DMS53 treated with DMSO at 0.1 percent for 48 hours (cell line): ENCODE measurements around the gene ADORA2B.
A peak's percentile ranks its signal among the peaks of the same experiment; 100 is the strongest.
"Not testable (repeated sequence)": the region's sequence is repeated elsewhere in the genome, so short reads cannot be mapped to it uniquely, and the experiment has no call there.

Experiments
- DNase-seq: peaks from one replicate; lab custom pipeline; 2025; ENCODE audit not compliant: unreplicated experiment; lab: John Stamatoyannopoulos, UW

The ADORA2B gene

GRCh38 chr17:15921640-15922039 lies 23.3 kb upstream of the ADORA2B start:
- DNase-seq = no peak

DNA sequence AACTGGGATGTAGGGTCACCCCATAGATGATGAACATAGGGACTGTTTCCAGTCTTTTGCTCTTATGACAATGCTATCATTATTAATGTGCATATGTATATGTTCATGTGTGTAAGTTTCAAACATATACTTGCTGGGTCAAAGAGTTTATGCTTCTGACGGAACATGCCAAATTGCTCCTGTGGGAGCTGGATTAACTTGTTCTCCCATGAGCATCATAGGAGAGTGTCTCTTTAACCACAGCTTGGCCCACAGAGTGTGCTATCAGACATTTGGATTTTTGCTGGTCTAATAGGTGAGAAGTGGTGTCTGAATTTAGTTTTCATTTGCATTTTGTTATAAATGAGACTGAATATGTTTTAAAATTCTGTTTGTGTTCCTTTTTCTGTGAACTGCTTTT lies 22.3 kb upstream of the ADORA2B start:
- no peak for DNase-seq

DNA sequence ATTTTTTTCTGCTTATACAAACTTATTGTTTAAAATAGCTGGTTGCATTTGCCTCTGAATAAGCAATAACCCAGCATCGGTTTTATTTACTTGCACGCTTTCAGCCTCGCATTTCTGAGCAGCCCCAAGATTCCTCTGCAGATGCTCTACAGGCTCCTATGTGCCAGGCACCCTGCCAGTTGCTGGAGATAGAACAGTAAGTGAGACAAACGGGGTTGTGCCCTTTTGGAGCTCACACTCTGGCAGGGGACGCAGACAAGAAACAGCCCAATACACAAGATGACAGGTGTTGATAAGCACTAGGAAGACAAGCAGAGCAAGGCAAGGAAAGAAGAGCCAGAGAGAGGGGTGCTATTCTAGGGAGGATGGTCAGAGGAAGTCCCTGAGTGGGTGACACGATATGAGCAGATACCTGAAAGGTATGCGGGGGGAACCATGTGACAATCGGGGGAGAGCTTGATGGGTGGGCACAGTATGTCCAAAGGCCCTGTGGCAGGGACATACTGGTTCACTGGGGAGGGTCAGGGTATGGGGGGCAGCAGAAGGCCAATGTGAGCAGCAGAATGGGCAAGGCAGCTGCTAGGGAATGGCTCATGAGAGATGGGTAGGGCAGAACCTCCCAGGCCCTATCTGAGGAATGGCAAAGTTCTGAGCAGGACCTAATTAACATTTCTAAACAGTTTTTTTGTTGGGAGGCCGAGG lies 18.7 kb upstream of the ADORA2B start:
- DNase-seq = no peak

DNA sequence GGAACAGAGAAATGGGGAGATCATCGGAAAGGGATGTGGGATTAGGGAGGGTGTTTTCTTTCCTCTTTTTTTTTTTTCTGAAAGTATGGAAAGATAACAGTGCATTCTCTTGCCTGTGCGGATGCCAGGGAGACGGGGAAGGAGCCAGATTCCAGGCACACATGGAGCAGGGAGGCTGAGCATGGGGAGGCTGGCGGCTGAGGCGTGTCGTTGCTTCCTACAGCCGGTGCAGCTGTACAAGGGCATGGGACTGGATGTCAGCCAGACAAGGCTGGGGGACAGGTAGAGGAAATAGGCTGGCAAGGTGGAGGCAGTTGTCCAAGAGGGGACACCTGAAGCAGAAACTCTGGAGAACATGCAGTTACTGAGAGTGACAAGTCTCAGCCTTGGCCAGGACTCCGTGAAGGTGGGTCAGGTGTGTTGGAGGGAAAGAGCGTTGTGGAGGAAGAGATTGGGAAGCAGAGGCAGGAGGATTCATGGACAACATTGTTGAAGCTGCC lies 16.6 kb upstream of the ADORA2B start:
- no peak for DNase-seq

DNA sequence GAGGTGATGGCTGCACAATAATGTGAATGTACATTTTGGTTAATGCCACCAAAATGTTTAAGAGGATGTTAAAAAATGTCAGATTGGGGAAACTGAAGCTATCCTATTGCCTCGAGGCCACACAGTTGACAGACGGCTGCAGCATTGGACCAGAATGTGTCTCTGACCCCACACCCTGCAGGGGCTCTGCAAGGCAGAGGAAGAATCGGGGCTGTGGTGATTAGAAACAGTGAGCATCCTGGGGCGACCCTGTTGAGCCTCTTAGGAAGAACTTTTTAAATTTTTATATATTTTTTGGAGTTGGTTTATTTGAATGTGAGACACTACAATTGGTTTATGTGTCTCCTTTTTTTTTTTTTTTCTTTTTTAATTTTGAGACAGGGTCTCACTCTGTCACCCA lies 15.0 kb upstream of the ADORA2B start:
- DNase-seq = no peak

- DNase-seq = no peak
These were observed 14.5 kb upstream of the ADORA2B start for GRCh38 chr17:15930426-15930825.

GRCh38 chr17:15931394-15931793 lies 13.5 kb upstream of the ADORA2B start:
- peak; percentile 18 for DNase-seq

DNA sequence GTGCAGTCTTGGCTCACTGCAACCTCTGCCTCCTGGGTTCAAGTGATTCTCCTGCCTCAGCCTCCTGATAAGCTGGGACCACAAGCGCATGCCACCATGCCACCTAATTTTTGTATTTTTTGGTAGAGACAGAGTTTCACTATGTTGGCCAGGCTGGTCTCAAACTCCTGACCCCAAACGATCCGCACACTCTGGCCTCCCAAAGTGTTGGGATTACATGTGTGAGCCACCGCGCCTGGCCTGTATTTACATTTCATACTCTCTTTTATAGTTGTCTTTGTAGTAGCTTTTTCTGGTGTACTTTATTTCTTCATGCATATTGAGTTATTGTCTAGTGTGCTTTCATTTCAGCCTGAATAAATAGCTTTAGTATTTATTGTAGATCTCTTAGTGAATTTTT lies 10.1 kb upstream of the ADORA2B start:
- no peak for DNase-seq

DNA sequence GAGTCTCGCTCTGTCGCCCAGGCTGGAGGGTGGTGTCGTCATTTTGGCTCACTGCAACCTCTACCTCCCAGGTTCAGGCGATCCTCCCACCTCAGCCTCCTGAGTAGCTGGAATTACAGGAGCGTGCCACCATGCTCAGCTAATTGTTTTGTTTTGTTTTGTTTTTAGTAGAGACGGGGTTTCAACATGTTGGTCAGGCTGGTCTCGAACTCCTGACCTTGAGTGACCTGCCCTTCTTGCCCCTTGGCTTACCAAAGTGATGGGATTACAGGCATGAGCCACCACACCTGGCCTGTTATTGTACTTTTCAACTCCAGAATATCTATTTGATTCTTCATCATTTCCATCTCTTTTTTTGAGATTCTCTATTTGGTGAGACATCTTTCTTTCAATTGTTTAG lies 9.0 kb upstream of the ADORA2B start:
- no peak for DNase-seq

- not testable (repeated sequence) for DNase-seq
These were observed 8.4 kb upstream of the ADORA2B start for GRCh38 chr17:15936481-15936880.

- DNase-seq = no peak
These were observed 3.1 kb upstream of the ADORA2B start for GRCh38 chr17:15941781-15942180.

GRCh38 chr17:15942207-15942833 lies 2.6 kb upstream of the ADORA2B start:
- DNase-seq = no peak

- DNase-seq = no peak
These were observed 765 bp upstream of the ADORA2B start for GRCh38 chr17:15943971-15944758.

- DNase-seq = no peak
These were observed 729 bp downstream of the ADORA2B start for GRCh38 chr17:15945527-15946191.

- no peak for DNase-seq
These were observed 1.7 kb downstream of the ADORA2B start for GRCh38 chr17:15946611-15947120.

DNA sequence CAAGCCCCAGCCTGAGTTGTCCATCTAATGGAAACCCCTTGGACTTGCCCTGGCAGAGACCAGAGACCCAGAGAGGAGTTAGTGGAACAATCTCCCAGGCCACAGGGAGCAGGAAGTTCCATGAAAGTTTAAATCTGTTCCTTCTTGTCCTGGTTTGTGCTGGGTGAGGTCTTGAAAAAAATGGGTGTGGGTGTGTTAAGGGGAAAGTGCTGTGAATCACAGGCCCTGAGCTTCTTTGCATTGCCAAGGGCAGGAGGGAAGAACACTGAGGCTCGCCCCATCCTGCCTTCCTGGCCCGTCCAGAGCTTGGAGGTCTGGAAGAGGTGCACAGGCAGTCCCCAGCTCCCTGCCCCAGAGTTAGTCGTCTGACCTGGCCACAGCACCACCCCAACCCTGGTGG lies 2.3 kb downstream of the ADORA2B start:
- no peak for DNase-seq

DNA sequence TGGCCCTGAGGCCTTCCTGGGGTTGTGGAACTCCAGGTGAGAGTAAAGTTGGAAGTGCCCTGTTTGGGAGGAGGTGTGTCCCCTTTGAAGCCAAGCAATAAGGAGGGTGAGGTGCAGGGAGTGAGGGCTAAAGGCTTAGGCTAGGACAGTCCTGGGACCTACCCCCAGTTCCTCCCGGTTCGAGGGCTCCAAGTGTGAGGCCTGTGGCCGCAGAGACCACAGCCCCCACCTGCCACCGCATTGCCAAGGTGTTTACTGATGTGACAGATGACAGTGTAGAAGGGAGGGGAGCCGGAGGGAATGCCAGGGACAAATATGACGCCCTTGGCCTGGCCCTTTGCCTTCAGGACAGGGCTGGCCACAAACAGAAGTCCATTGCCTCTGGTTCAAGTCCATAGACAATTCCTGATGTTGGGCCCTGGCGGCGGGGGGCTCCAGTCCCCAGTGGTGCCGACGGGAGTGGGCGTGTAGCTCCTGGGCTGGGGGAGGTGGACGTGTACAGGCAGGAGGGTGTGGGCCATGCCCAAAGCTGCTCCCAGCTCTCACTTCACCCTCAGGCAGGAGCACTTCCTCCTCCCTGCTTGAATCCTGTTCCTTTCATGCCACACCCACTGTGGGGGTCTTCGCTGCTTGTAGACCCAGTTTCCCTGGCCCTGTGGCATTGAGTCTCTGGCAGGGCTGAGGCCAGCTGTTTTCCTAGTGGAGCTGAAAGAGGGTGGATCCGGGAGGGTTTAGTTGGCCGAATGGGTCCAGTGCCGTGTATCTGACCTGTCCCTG lies 3.2 kb downstream of the ADORA2B start:
- no peak for DNase-seq

DNA sequence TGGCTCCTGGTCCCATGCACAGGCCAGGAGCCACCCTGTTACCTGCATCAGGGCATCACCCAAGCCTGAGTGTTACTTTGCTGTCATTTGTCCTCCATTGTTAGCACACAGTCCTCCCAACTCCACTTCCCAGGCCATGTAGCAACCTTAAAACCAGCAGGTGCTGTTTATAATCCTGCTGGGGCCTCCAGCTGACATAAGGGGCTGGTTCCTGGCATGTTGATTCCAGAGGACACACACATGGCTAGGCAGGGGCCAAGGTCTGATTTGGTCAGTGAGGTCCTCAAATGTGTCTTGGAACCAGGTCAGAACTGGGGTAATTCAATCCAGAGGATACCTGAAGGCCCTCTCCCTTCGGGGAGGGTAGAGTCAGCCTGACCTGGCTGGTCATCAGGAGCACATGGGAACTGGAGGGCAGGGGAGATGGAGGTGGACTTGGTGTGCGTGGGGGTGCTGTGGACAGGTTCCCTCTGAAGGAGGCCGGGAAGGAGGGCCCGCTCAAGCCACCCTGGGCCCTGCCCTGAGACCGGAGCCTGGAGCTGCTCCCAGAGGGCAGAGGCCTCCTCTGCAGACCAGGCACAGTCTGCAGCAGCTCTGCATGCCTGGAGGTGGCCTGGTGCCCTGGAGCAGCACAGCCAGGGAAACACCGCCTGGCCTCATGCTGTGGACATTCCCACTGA lies 6.6 kb downstream of the ADORA2B start:
- DNase-seq = no peak

DNA sequence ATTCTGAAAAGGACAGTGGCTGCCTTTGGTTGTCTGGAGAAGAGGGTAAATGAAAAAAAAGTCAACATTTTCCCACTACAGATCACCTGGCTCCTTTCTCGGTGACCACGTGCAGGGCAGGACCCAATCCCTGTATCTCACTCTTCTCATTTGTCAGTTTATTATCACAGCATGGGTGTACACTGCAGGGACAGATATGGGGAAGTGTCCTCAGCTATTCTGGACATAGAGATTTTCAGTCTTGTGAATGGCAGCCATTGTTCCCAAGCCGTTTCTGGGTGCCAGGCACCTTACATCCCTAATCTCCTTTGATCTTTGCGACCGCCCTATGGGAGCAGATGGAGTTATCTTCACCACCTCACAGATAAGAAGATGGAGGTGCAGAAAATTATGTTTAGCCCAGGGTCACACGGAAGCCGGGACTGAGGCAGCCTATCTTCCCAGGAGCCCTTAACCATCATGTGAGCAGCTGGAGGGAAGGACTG lies 7.2 kb downstream of the ADORA2B start:
- no peak for DNase-seq
